IMR-90 (cell line): ENCODE measurements around the gene SRRM3. TPM values are rescaled to one million over a fixed set of nuclear protein-coding genes. Genes with fewer than 3 reads are reported as not detected.

Experiments
- ATAC-seq: fragments of 200-7000 bp; cut with Tn5 transposase; 2 replicates; pipeline ENCODE4 v1.9.1; 2020; ENCODE audit warnings: low read depth, mild to moderate bottlenecking, moderate library complexity
- BruUV-seq: library from RNA; stranded (reverse); fragments of 400-500 nt; replicated peaks from 2 replicates; lab custom pipeline; 2021; lab: Mats Ljungman, UMichigan
- CTCF ChIA-PET: fragments of 300-600 bp; formaldehyde crosslinking; extraction: SDS; loops from one replicate; lab custom pipeline; 2021; ENCODE audit warnings: antibody characterized with exemption; lab: Yijun Ruan, JAX
- POLR2A ChIA-PET: fragments of 300-600 bp; sonication (Branson Sonifier 250); formaldehyde crosslinking; loops from one replicate; lab custom pipeline; 2022; ENCODE audit warnings: antibody characterized with exemption; ENCODE audit not compliant: unreplicated experiment; lab: Charles Lee
- DNase-seq: peaks from one replicate; pipeline ENCODE4 v3.0.0; 2013
- H2AFZ ChIP-seq: replicated peaks from 2 replicates; pipeline ENCODE3; 2013; ENCODE audit warnings: low read length, mild to moderate bottlenecking; ENCODE audit not compliant: poor library complexity
- H2AK5ac ChIP-seq: 2 replicates; pipeline ENCODE4 v1.6.1; 2013; ENCODE audit warnings: low read depth, low read length, inconsistent platforms
- H2AK9ac ChIP-seq: replicated peaks from 2 replicates; pipeline ENCODE3; 2013; ENCODE audit warnings: mild to moderate bottlenecking, low read depth, low read length, moderate library complexity; ENCODE audit not compliant: poor library complexity
- H2BK120ac ChIP-seq: 2 replicates; pipeline ENCODE4 v1.6.1; 2013; ENCODE audit warnings: low read depth, low read length, inconsistent platforms
- H2BK15ac ChIP-seq: 3 replicates; pipeline ENCODE4 v1.6.1; 2013; ENCODE audit warnings: low read depth, low read length, inconsistent platforms
- H2BK20ac ChIP-seq: 2 replicates; pipeline ENCODE4 v1.6.1; 2013; ENCODE audit warnings: low read depth, mild to moderate bottlenecking, inconsistent platforms, low read length, moderate library complexity
- H2BK5ac ChIP-seq: 2 replicates; pipeline ENCODE4 v1.6.1; 2013; ENCODE audit warnings: mild to moderate bottlenecking, low read depth, low read length, inconsistent platforms; ENCODE audit not compliant: poor library complexity, severe bottlenecking
- H3K14ac ChIP-seq: replicated peaks from 2 replicates; pipeline ENCODE4 v1.6.1; 2013; ENCODE audit warnings: low read depth, low read length, inconsistent platforms
- H3K18ac ChIP-seq: 2 replicates; pipeline ENCODE4 v1.6.1; 2013; ENCODE audit warnings: low read depth, low read length, control low read depth
- H3K23ac ChIP-seq: 2 replicates; pipeline ENCODE4 v1.6.1; 2013; ENCODE audit warnings: low read depth, low read length, inconsistent platforms
- H3K27ac ChIP-seq: 2 replicates; pipeline ENCODE4 v1.5.1; 2013; ENCODE audit warnings: mild to moderate bottlenecking, control low read depth, low read length; ENCODE audit not compliant: insufficient read depth
- H3K27me3 ChIP-seq: 2 replicates; pipeline ENCODE4 v1.6.1; 2013; ENCODE audit warnings: low read length; ENCODE audit not compliant: control insufficient read depth, insufficient read depth
- H3K36me3 ChIP-seq: 2 replicates; pipeline ENCODE4 v1.6.1; 2013; ENCODE audit warnings: low read length, mixed read lengths; ENCODE audit not compliant: control insufficient read depth, insufficient read depth
- H3K4ac ChIP-seq: 2 replicates; pipeline ENCODE4 v1.6.1; 2013; ENCODE audit warnings: low read depth, low read length, inconsistent platforms
- H3K4me1 ChIP-seq: 2 replicates; pipeline ENCODE4 v1.6.1; 2013; ENCODE audit warnings: low read length, mixed read lengths; ENCODE audit not compliant: control insufficient read depth, insufficient read depth
- H3K4me2 ChIP-seq: 2 replicates; pipeline ENCODE4 v1.6.1; 2013; ENCODE audit warnings: low read depth, mild to moderate bottlenecking, control low read depth, low read length, moderate library complexity
- H3K4me3 ChIP-seq: 2 replicates; pipeline ENCODE4 v1.5.1; 2013; ENCODE audit warnings: low read depth, mild to moderate bottlenecking, control low read depth, low read length, moderate library complexity; ENCODE audit not compliant: insufficient read depth
- H3K56ac ChIP-seq: 2 replicates; pipeline ENCODE4 v1.6.1; 2013; ENCODE audit warnings: low read length, inconsistent platforms; ENCODE audit not compliant: insufficient read depth; ENCODE audit errors: extremely low read depth
- H3K79me1 ChIP-seq, 2 experiments: 2 replicates each; pipeline ENCODE4 v1.6.1; 2013; ENCODE audit warnings: low read length in 2 of 2, inconsistent platforms in 1 of 2, low read depth in 1 of 2
- H3K9ac ChIP-seq: 2 replicates; pipeline ENCODE4 v1.6.1; 2013; ENCODE audit warnings: low read depth, low read length, control low read depth
- H3K9me1 ChIP-seq: 2 replicates; pipeline ENCODE4 v1.6.1; 2013; ENCODE audit warnings: low read length, inconsistent platforms; ENCODE audit not compliant: insufficient read depth
- H3K9me3 ChIP-seq: 2 replicates; pipeline ENCODE4 v1.6.1; 2013; ENCODE audit warnings: low read length; ENCODE audit not compliant: control insufficient read depth, insufficient read depth
- H4K20me1 ChIP-seq: 2 replicates; pipeline ENCODE4 v1.6.1; 2013; ENCODE audit warnings: low read length, inconsistent platforms; ENCODE audit not compliant: insufficient read depth
- H4K5ac ChIP-seq: 2 replicates; pipeline ENCODE4 v1.6.1; 2013; ENCODE audit warnings: mild to moderate bottlenecking, low read depth, low read length, control low read depth
- H4K8ac ChIP-seq, 2 experiments: 2 replicates each; pipeline ENCODE4 v1.6.1; 2013; ENCODE audit warnings: low read depth in 2 of 2, low read length in 2 of 2, control low read depth in 1 of 2, inconsistent platforms in 1 of 2
- H4K91ac ChIP-seq: 2 replicates; pipeline ENCODE4 v1.6.1; 2013; ENCODE audit warnings: low read depth, low read length, inconsistent platforms; ENCODE audit not compliant: insufficient read depth
- BHLHE40 ChIP-seq: fragments of 150-350 bp; IDR thresholded peaks from 2 replicates; pipeline ENCODE4 v1.6.1; 2016; ENCODE audit warnings: mild to moderate bottlenecking, low read depth, low read length
- CEBPB ChIP-seq: IDR thresholded peaks from 2 replicates; pipeline ENCODE4 v1.6.1; 2012; ENCODE audit warnings: low read depth, low read length, improper control_type of control experiment
- CHD1 ChIP-seq: IDR thresholded peaks from 2 replicates; pipeline ENCODE4 v1.6.1; 2012; ENCODE audit warnings: low read depth, low read length, improper control_type of control experiment
- CTCF ChIP-seq: conservative IDR thresholded peaks from 2 replicates; pipeline ENCODE4 v1.5.1; 2012; ENCODE audit warnings: mild to moderate bottlenecking, low read depth, low read length, improper control_type of control experiment
- FOS ChIP-seq: fragments of 150-350 bp; IDR thresholded peaks from 2 replicates; pipeline ENCODE4 v1.6.1; 2016; ENCODE audit warnings: low read depth, low read length
- MAFK ChIP-seq: IDR thresholded peaks from 2 replicates; pipeline ENCODE4 v1.6.1; 2012; ENCODE audit warnings: low read depth, low read length, improper control_type of control experiment
- MAZ ChIP-seq: IDR thresholded peaks from 2 replicates; pipeline ENCODE4 v1.6.1; 2012; ENCODE audit warnings: low read depth, mild to moderate bottlenecking, low read length, improper control_type of control experiment, moderate library complexity, borderline replicate concordance
- MXI1 ChIP-seq: IDR thresholded peaks from 2 replicates; pipeline ENCODE4 v1.6.1; 2012; ENCODE audit warnings: low read depth, mild to moderate bottlenecking, low read length, moderate library complexity, borderline replicate concordance
- NFE2L2 ChIP-seq: fragments of 150-350 bp; IDR thresholded peaks from 2 replicates; pipeline ENCODE4 v1.6.1; 2016; ENCODE audit warnings: low read depth, mild to moderate bottlenecking, low read length
- POLR2A ChIP-seq: IDR thresholded peaks from 2 replicates; pipeline ENCODE4 v1.6.1; 2012; ENCODE audit warnings: mild to moderate bottlenecking, low read depth, low read length
- RAD21 ChIP-seq: IDR thresholded peaks from 2 replicates; pipeline ENCODE4 v1.6.1; 2012; ENCODE audit warnings: low read length, improper control_type of control experiment
- RCOR1 ChIP-seq: IDR thresholded peaks from 2 replicates; pipeline ENCODE4 v1.6.1; 2012; ENCODE audit warnings: mild to moderate bottlenecking, low read length, improper control_type of control experiment; ENCODE audit not compliant: insufficient replicate concordance
- RFX5 ChIP-seq: IDR thresholded peaks from 2 replicates; pipeline ENCODE4 v1.8.0; 2012; ENCODE audit warnings: low read depth, mild to moderate bottlenecking, low read length, moderate library complexity
- SMC3 ChIP-seq: fragments of 150-350 bp; IDR thresholded peaks from 2 replicates; pipeline ENCODE4 v1.6.1; 2016; ENCODE audit warnings: low read depth, mild to moderate bottlenecking, antibody characterized with exemption, low read length, moderate library complexity
- WGBS, 2 experiments: methylation state at CpG; one replicate each; pipeline versions ENCODE4 v1.1.5 to v1.1.7; 2013; ENCODE audit warnings: missing lambda C conversion rate in 2 of 2; ENCODE audit not compliant: insufficient read length in 1 of 2; ENCODE audit errors: extremely low coverage in 2 of 2; 5-methylcytosine and 5-hydroxymethylcytosine counted together
- dilution Hi-C: fragments of 300-500 bp; cut with HindIII; formaldehyde crosslinking; loops from one replicate; pipeline ENCODE4 v1.14.3; 2018; ENCODE audit warnings: low sequenced_read_pairs; ENCODE audit not compliant: unreplicated experiment
- in situ Hi-C: fragments of 300-500 bp; cut with MboI; formaldehyde crosslinking; loops from 3 replicates; pipeline ENCODE4 v1.14.3; 2019; ENCODE audit warnings: low sequenced_read_pairs, inconsistent platforms, mixed read lengths
- intact Hi-C: fragments of 100-400 bp; cut with micrococcal nuclease; formaldehyde crosslinking; loops from 2 replicates; pipeline ENCODE4 v1.10.0; 2022
- polyA plus RNA-seq, 3 experiments: library from polyadenylated mRNA; depleted of rRNA; stranded (reverse); fragments of >200 nt; gene quantifications; 2 replicates each; pipeline ENCODE4 v1.2.3, GENCODE V29; 2012; ENCODE audit warnings: low replicate concordance in 1 of 3
- total RNA-seq: library from RNA; depleted of rRNA; stranded (reverse); fragments of >200 nt; gene quantifications from 2 replicates; pipeline ENCODE4 v1.2.3, GENCODE V29; 2012
- TF ChIP-seq, protein P1 (sequence below): fragments of 150-350 bp; IDR thresholded peaks from 2 replicates; pipeline ENCODE4 v1.6.1; 2016; ENCODE audit warnings: low read depth, mild to moderate bottlenecking, low read length, moderate library complexity, borderline replicate concordance
- TF ChIP-seq, protein P2 (sequence below): fragments of 150-350 bp; IDR thresholded peaks from 2 replicates; pipeline ENCODE4 v1.6.1; 2017; ENCODE audit warnings: mild to moderate bottlenecking, antibody characterized with exemption, low read length, low read depth

SRRM3 gene
- total and polyA plus RNA-seq, 2 of the 4 experiments (the other 2 are of a cell fraction): 0.18 to 2.5 TPM

GRCh38 chr7:76254781-76255180 is 53.1 kb downstream of the SRRM3 start:
- no CpG with 5 or more reads among the region's 4 CpGs for WGBS, 2 experiments
- H3K9me1 ChIP-seq: no peaks in the 10 kb centered on the region
- peaks cover 28% of the 10 kb centered on the region for H3K27me3 ChIP-seq
- no peak overlapping the region for H4K91ac ChIP-seq
- no peak overlapping the region for H3K18ac ChIP-seq
- H4K8ac ChIP-seq: no peak overlapping the region
- no peak overlapping the region for H3K9ac ChIP-seq
- DNase-seq (no peak), ATAC-seq (no peak)
- TF ChIP-seq RAD21 (no peak), FOS (no peak), CHD1 (no peak), POLR2A (no peak), CEBPB (no peak), NFE2L2 (no peak), BHLHE40 (no peak), CTCF (no peak), MXI1 (no peak), MAFK (no peak), SMC3 (no peak), RCOR1 (no peak), MAZ (no peak), RFX5 (no peak)
- TF ChIP-seq, protein P1, sequence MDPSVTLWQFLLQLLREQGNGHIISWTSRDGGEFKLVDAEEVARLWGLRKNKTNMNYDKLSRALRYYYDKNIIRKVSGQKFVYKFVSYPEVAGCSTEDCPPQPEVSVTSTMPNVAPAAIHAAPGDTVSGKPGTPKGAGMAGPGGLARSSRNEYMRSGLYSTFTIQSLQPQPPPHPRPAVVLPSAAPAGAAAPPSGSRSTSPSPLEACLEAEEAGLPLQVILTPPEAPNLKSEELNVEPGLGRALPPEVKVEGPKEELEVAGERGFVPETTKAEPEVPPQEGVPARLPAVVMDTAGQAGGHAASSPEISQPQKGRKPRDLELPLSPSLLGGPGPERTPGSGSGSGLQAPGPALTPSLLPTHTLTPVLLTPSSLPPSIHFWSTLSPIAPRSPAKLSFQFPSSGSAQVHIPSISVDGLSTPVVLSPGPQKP: no peak
- TF ChIP-seq, protein P2, sequence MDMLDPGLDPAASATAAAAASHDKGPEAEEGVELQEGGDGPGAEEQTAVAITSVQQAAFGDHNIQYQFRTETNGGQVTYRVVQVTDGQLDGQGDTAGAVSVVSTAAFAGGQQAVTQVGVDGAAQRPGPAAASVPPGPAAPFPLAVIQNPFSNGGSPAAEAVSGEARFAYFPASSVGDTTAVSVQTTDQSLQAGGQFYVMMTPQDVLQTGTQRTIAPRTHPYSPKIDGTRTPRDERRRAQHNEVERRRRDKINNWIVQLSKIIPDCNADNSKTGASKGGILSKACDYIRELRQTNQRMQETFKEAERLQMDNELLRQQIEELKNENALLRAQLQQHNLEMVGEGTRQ: no peak
- H3K27ac ChIP-seq: no peak overlapping the region
- H2BK15ac ChIP-seq: no peak overlapping the region
- no peak overlapping the region for H3K4me3 ChIP-seq
- H3K79me1 ChIP-seq: no peaks in the 10 kb centered on the region
- no peak overlapping the region for H2AFZ ChIP-seq
- H2BK20ac ChIP-seq: no peak overlapping the region
- no peaks in the 10 kb centered on the region for H3K9me3 ChIP-seq
- no peak overlapping the region for H2AK5ac ChIP-seq
- no peak overlapping the region for H3K4ac ChIP-seq
- H3K23ac ChIP-seq: no peak overlapping the region
- no peaks in the 10 kb centered on the region for H4K20me1 ChIP-seq
- dilution Hi-C loops: no loop called here
- no peak overlapping the region for H2BK120ac ChIP-seq
- BruUV-seq: no TSS peak
- in situ Hi-C loops: no loop called here
- no peak overlapping the region for H2BK5ac ChIP-seq
- ChIA-PET POLR2A (no interaction called here), CTCF (no interaction called here)
- no peak overlapping the region for H3K56ac ChIP-seq
- H3K36me3 ChIP-seq: no peaks in the 10 kb centered on the region
- no peak overlapping the region for H3K14ac ChIP-seq
- H4K5ac ChIP-seq: no peak overlapping the region
- no peak overlapping the region for H3K4me2 ChIP-seq
- H2AK9ac ChIP-seq: no peak overlapping the region
- H3K4me1 ChIP-seq: no peaks in the 10 kb centered on the region
- intact Hi-C loops: no loop called here
